Skeletal muscle satellite cell (primary cell): ENCODE measurements around the gene PAM.

Experiments
- H3K27me3 ChIP-seq: 2 replicates; pipeline ENCODE4 v1.7.0; 2013; ENCODE audit warnings: low read length; ENCODE audit not compliant: control insufficient read depth, insufficient read depth
- H3K36me3 ChIP-seq: 2 replicates; pipeline ENCODE4 v1.7.0; 2013; ENCODE audit warnings: mild to moderate bottlenecking, control low read depth, low read length; ENCODE audit not compliant: insufficient read depth
- H3K4me1 ChIP-seq: 2 replicates; pipeline ENCODE4 v1.7.0; 2013; ENCODE audit warnings: low read length; ENCODE audit not compliant: control insufficient read depth, insufficient read depth
- H3K4me2 ChIP-seq: 2 replicates; pipeline ENCODE4 v1.7.0; 2013; ENCODE audit warnings: mild to moderate bottlenecking, low read length
- H3K4me3 ChIP-seq: 2 replicates; pipeline ENCODE4 v1.7.0; 2013; ENCODE audit warnings: low read length
- H3K9ac ChIP-seq: 2 replicates; pipeline ENCODE4 v1.7.0; 2013; ENCODE audit warnings: mild to moderate bottlenecking, low read depth, low read length, moderate library complexity
- H3K9me3 ChIP-seq: replicated peaks from 2 replicates; pipeline ENCODE4 v1.7.0; 2013; ENCODE audit warnings: mild to moderate bottlenecking, control low read depth, low read length

PAM gene

DNA sequence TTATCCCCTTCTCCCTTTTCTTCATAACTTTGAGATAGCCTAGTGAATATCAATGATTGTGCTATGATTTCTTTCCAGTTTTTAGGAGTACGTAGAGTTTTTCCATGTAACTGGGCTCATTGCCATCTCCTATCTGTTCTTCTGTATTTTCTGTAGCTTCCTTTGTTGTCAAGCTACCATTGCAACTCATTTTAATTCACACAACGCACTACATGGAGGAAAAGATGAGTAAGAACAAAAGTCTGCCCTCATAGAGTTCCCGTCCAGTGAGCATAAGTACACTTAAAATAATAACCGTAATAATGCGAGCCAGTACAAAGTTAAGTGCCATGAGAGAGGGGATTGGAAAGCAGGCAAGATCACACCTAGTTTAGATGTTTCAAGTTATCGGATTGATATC, 177.7 kb downstream of the PAM start:
- Histone ChIP-seq H3K27me3 (no peaks in the 10 kb centered on the region), H3K4me3 (no peak overlapping the region), H3K36me3 (peaks cover 11% of the 10 kb centered on the region), H3K4me2 (no peak overlapping the region), H3K9me3 (no peaks in the 10 kb centered on the region), H3K9ac (no peak overlapping the region), H3K4me1 (no peaks in the 10 kb centered on the region)

DNA sequence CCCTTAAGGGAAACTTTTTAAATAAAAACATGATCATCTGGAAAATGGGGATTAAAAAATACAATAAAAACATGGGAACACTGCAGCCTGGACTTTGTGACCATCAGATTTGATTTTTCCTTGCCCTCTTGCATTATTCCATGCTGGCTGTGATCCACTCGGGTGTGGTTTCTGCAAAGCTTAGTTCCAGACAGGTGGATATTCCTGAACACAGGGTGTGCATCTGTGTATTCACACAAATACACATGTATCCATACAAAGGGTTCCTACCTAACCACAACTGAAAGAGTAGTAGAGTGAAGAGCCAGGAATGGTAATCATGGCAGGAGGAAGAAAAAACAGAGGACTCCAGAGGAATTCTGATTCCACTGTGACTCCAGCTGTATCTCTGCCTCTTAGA, 178.2 kb downstream of the PAM start:
- Histone ChIP-seq H3K9ac (no peak overlapping the region), H3K27me3 (no peaks in the 10 kb centered on the region), H3K4me2 (no peak overlapping the region), H3K36me3 (peaks cover 11% of the 10 kb centered on the region), H3K9me3 (no peaks in the 10 kb centered on the region), H3K4me3 (no peak overlapping the region), H3K4me1 (no peaks in the 10 kb centered on the region)

DNA sequence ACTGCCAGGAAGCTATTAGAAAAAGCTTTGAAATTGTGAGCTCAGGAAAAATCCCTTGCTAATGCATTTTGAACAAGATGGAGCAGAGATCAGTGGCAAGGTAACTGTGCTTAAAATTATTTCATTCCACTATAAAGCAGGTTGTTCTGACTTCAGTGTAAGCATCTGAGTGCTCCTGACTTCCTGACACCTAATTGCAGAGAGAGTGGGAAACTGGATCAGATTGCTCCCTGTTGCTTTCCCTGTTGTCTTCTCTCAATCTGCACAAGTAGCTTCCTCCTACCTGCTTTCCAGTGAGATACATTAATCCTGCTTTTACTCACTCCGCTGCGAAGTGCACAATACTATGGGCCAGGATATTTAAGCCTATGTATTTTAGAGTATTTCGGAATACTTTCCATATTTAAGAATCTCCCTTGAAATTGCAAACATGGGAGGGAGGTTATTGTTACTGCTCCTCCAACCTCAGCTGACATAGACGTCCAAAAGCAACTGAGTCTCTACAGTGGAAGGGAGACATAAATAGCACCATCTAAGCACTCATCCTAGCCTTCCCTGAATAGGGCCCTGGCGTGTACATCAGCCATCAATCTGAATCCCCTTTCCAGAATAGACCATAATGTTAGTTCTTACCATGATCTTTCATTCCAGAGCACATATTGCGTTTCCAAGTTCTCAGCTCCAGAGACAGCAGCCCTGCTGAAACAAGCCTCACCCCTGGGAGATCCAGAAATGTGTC, 178.8 kb downstream of the PAM start:
- no peak overlapping the region for H3K4me2 ChIP-seq
- no peaks in the 10 kb centered on the region for H3K27me3 ChIP-seq

DNA sequence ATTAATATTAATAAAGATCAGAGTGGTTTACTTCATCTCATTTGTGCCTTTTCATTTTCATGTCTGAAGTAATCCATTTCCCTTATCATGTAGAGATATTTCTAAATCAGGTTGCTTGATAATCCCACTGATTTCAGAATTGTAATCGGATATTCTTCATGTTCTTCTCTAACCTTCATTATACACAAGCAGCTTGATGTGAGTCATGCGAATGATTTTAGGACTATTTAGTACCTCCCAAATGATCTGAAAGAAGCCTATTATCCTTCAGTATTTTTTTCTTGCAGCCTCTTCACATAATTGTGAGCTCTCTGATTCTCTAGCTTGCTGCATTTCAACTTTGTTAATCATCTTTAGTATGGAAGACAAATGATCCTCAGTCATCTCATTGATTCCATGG, 182.8 kb downstream of the PAM start:
- peaks cover 11% of the 10 kb centered on the region for H3K36me3 ChIP-seq
- no peaks in the 10 kb centered on the region for H3K27me3 ChIP-seq
- no peak overlapping the region for H3K9ac ChIP-seq
- H3K4me2 ChIP-seq = no peak overlapping the region
- H3K9me3 ChIP-seq = no peaks in the 10 kb centered on the region
- no peaks in the 10 kb centered on the region for H3K4me1 ChIP-seq
- H3K4me3 ChIP-seq = no peak overlapping the region

More for the DNA sequence above, 178.8 kb downstream of the PAM start:
- H3K9me3 ChIP-seq = no peaks in the 10 kb centered on the region
- H3K36me3 ChIP-seq = peaks cover 11% of the 10 kb centered on the region
- H3K4me3 ChIP-seq = no peak overlapping the region
- H3K9ac ChIP-seq = no peak overlapping the region
- H3K4me1 ChIP-seq = no peaks in the 10 kb centered on the region

DNA sequence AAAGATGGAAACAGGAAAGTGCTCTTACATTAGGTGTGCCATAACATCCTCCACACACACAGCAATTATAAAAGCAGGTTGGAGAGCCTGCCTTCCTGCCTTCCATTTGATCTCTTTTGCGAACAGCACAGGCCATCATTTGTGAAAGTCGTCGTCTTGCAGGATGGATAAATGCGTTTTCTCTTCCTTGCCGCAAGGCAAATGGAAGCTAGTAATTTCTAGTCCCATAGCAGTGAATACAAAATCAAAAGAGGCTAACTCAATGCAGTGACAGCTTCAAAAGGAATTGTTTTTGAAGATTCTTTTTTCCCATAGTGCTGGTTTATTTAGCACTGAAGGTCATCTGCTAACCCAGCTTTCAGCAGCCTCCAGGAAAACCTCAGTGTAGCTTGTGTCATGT, 186.0 kb downstream of the PAM start:
- H3K4me2 ChIP-seq = no peak overlapping the region
- H3K9ac ChIP-seq = no peak overlapping the region
- H3K4me3 ChIP-seq = no peak overlapping the region
- H3K4me1 ChIP-seq = no peaks in the 10 kb centered on the region
- peaks cover 4% of the 10 kb centered on the region for H3K36me3 ChIP-seq
- H3K27me3 ChIP-seq = no peaks in the 10 kb centered on the region
- no peaks in the 10 kb centered on the region for H3K9me3 ChIP-seq

DNA sequence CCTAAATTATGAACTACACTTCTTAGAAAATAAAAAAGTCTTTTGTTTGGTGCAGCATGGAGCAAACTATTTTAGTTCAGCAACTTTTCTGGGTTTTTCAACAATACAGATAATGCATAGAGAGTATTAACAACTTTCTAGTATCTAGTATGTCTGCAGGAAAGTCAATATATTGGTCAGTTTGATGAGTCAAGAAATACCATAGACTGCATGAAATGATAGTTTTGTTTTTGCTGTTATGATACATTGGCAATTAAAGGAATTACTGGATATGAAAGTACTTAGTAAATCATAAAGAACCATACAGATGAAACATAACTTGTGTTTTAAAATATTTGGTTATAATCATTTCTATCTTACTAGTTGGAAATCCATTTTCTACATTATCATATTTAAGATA, 191.3 kb downstream of the PAM start:
- Histone ChIP-seq H3K4me1 (no peaks in the 10 kb centered on the region), H3K9ac (no peak overlapping the region), H3K36me3 (peaks cover 18% of the 10 kb centered on the region), H3K27me3 (no peaks in the 10 kb centered on the region), H3K4me2 (no peak overlapping the region), H3K4me3 (no peak overlapping the region), H3K9me3 (no peaks in the 10 kb centered on the region)

DNA sequence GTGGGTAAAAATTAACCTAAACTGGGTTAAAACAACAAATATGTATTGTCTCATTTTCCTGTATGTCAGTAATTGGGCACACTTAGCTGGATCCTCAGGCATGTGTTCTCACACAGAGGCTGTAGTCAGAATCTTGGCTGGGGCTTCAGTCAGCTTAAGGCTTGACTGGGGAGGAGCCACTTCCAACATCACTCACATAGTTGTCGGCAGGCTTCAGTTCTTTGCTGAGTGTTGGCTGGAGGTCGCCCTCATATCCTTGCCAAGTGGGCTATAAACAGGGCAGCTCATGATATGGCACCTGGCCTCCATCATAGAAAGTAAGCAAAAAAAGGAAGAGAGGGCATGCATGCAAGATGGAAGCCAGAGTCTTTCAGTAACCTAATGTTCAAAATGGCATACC, 191.9 kb downstream of the PAM start:
- H3K36me3 ChIP-seq = peaks cover 18% of the 10 kb centered on the region
- H3K9ac ChIP-seq = no peak overlapping the region
- no peaks in the 10 kb centered on the region for H3K27me3 ChIP-seq
- H3K4me1 ChIP-seq = no peaks in the 10 kb centered on the region
- no peak overlapping the region for H3K4me2 ChIP-seq
- no peaks in the 10 kb centered on the region for H3K9me3 ChIP-seq
- no peak overlapping the region for H3K4me3 ChIP-seq

DNA sequence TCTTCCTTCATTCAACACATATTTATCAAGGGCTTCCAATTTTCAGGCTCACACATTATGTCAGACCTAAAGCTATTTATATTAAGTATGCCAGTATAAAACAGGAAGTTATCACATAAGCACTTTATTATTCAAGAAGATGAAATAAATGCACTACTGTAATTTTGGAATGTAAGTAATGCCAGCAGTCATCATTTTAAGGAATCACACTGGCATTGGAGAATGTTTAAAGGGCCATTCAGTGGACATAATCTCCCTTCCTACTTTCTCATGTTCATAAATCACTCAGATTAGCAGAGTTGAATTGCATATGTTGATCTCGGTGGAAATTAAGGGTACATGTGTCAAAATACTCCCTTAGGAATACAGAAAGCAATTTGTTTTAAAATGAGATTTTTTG, 200.4 kb downstream of the PAM start:
- Histone ChIP-seq H3K27me3 (no peaks in the 10 kb centered on the region), H3K4me2 (no peak overlapping the region), H3K4me3 (no peak overlapping the region), H3K36me3 (peaks cover 6% of the 10 kb centered on the region), H3K9me3 (no peaks in the 10 kb centered on the region), H3K9ac (no peak overlapping the region), H3K4me1 (peaks cover 18% of the 10 kb centered on the region)

DNA sequence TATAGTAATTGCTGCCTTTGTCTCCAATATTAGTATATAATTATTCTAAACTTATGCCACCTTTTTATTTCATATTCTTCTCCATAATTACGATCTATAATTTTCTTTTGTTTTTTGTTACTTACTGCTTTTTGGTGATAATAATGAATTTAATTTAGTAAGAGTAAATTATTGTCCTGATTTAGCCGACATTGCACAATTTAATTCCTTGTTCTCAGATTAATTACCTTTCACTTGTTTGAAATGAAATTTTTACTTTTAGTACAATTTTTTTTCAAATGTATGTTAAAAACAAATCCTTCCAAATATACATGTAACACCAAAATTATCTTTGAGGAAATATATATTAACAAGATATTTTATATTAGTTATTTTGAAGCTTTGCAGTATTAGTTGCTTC, 201.5 kb downstream of the PAM start:
- no peaks in the 10 kb centered on the region for H3K9me3 ChIP-seq
- H3K27me3 ChIP-seq = no peaks in the 10 kb centered on the region
- no peaks in the 10 kb centered on the region for H3K36me3 ChIP-seq
- H3K4me1 ChIP-seq = peaks cover 18% of the 10 kb centered on the region
- H3K9ac ChIP-seq = no peak overlapping the region
- H3K4me2 ChIP-seq = no peak overlapping the region
- no peak overlapping the region for H3K4me3 ChIP-seq

DNA sequence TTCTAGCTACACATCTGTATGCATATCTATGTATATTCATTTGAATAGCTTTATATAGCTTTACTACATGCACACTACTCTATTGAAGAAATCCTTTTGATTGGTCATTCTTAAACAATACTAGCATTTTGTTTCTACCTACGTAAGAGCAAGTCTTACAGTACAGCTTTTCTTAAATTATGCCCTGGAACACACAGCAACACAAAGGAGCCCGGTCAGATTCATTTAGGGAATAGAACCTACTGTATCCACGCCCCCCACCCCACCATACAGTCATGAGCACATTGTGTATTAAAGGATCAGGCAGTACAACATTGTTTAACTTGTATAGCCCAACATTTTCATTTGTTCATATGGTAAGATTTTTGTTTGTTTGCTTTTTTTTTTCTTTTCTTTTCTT, 202.0 kb downstream of the PAM start:
- Histone ChIP-seq H3K9me3 (no peaks in the 10 kb centered on the region), H3K36me3 (no peaks in the 10 kb centered on the region), H3K9ac (no peak overlapping the region), H3K4me3 (no peak overlapping the region), H3K4me2 (no peak overlapping the region), H3K4me1 (peaks cover 18% of the 10 kb centered on the region), H3K27me3 (no peaks in the 10 kb centered on the region)

DNA sequence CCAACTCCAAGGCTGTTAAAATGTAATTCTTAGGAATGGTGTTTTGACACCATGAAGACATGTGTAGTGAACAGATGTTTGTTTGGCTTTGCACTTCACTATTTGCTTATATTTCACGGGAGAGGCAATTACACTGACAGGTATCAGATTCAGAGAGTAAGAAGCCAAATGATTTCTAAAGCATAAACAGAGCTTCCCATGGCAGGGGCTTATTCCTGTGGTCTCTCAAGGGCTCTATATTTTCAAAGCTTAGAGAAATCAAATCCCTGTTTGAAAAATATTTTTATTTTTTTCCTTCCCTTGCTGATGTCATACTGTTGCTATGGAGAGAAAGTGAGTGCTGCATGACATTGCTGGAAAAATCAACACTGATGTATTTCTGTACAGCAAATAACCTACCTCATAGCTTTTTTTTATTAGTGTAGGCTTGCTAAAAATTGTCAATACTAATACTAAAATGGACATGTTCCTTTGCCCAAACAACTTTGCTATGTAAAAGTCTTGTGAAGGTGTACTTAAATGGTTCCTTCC, 203.4 kb downstream of the PAM start:
- Histone ChIP-seq H3K36me3 (no peaks in the 10 kb centered on the region), H3K9ac (peak overlapping the region; percentile 79), H3K4me1 (peaks cover 18% of the 10 kb centered on the region), H3K9me3 (no peaks in the 10 kb centered on the region), H3K27me3 (no peaks in the 10 kb centered on the region), H3K4me2 (peak overlapping the region; percentile 64), H3K4me3 (no peak overlapping the region)

DNA sequence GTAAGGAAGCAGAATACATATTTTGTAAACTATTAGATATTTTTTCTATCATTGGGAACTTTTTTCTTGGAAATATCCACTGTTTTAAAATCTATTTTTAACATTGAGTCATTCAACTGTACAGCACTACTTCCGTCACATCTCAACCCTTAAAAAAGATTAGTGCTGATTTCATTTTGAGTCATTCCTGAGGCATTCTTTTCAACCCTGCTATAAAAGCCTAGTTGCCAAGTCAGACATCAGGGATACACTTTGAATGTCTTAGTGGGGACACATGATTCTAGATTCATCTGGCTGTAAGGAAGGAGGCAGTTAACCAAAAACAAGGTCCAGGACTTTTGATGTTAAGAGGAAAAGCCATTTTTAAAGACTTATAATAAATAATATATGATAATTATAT, 203.9 kb downstream of the PAM start:
- Histone ChIP-seq H3K9me3 (no peaks in the 10 kb centered on the region), H3K4me1 (peaks cover 18% of the 10 kb centered on the region), H3K36me3 (no peaks in the 10 kb centered on the region), H3K4me2 (peak overlapping the region; percentile 64), H3K9ac (peak overlapping the region; percentile 79), H3K27me3 (no peaks in the 10 kb centered on the region), H3K4me3 (no peak overlapping the region)
